Endothelial cell of umbilical vein (primary cell): ENCODE results near the gene AHRR. TPM values are rescaled to one million over a fixed set of nuclear protein-coding genes. Genes with fewer than 3 reads are reported as not detected.

ENCODE experiments used
- BruUV-seq: library from RNA; stranded (reverse); fragments of 400-500 nt; replicated peaks from 2 replicates; lab custom pipeline; 2021; lab: Mats Ljungman, UMichigan
- CTCF ChIA-PET: fragments of 300-600, 350-600 bp; sonication (Branson Sonifier 250); formaldehyde crosslinking; loops from one replicate; lab custom pipeline; 2021; ENCODE audit warnings: antibody characterized with exemption, inconsistent platforms; lab: Charles Lee
- POLR2A ChIA-PET: fragments of 300-600, 350-600 bp; sonication (Branson Sonifier 250); formaldehyde crosslinking; loops from one replicate; lab custom pipeline; 2021; ENCODE audit warnings: antibody characterized with exemption, inconsistent platforms; lab: Charles Lee
- DNase-seq: peaks from one replicate; pipeline ENCODE4 v3.0.0-alpha.2; 2011; ENCODE audit warnings: low read depth, low spot score
- FAIRE-seq: peaks from 2 replicates; lab custom pipeline; 2011; peaks lifted over from hg19 to GRCh38; lab: Jason Lieb, UNC
- H2AFZ ChIP-seq: 2 replicates; pipeline ENCODE4 v1.6.0; 2012; ENCODE audit warnings: low read depth, low read length, control low read depth, inconsistent platforms
- H3K27ac ChIP-seq: 2 replicates; pipeline ENCODE4 v1.5.1; 2011; ENCODE audit warnings: low read depth, mild to moderate bottlenecking, control low read depth, low read length, moderate library complexity; ENCODE audit not compliant: insufficient read depth
- H3K27me3 ChIP-seq, 2 experiments: 2 replicates each; pipeline versions ENCODE4 v1.6.0 to v1.6.1; 2011; ENCODE audit warnings: low read length in 2 of 2, mixed read lengths in 1 of 2; ENCODE audit not compliant: control insufficient read depth in 2 of 2, insufficient read depth in 2 of 2
- H3K36me3 ChIP-seq, 2 experiments: 2 replicates in 1 of 2; 3 replicates in 1 of 2; pipeline ENCODE4 v1.5.1; 2011; ENCODE audit warnings: low read length in 2 of 2, mild to moderate bottlenecking in 1 of 2, moderate library complexity in 1 of 2; ENCODE audit not compliant: control insufficient read depth in 2 of 2, insufficient read depth in 2 of 2; ENCODE audit errors: extremely low read depth in 1 of 2
- H3K4me1 ChIP-seq: 3 replicates; pipeline ENCODE4 v1.5.1; 2011; ENCODE audit warnings: mild to moderate bottlenecking, low read length; ENCODE audit not compliant: control insufficient read depth, insufficient read depth; ENCODE audit errors: extremely low read depth
- H3K4me2 ChIP-seq: 2 replicates; pipeline ENCODE4 v1.6.1; 2011; ENCODE audit warnings: low read length, control low read depth, mixed read lengths; ENCODE audit not compliant: insufficient read depth
- H3K4me3 ChIP-seq, 3 experiments: fragments of 200-600 bp in 1 of 3; sonication (generic), shearing (Covaris generic) in 1 of 3; replicated peaks in 1 of 3; 2 replicates each; pipeline ENCODE4 v1.5.1; 2011 to 2016; ENCODE audit warnings: control low read depth in 3 of 3, low read length in 3 of 3, mild to moderate bottlenecking in 2 of 3, inconsistent platforms in 1 of 3, low read depth in 1 of 3, moderate library complexity in 1 of 3; ENCODE audit not compliant: insufficient read depth in 1 of 3
- H3K79me2 ChIP-seq: 2 replicates; pipeline ENCODE4 v1.6.0; 2012; ENCODE audit warnings: low read length, inconsistent platforms; ENCODE audit not compliant: control insufficient read depth, insufficient read depth
- H3K9ac ChIP-seq: replicated peaks from 2 replicates; pipeline ENCODE3; 2011; ENCODE audit warnings: low read length, control low read depth; ENCODE audit not compliant: insufficient read depth; ENCODE audit errors: extremely low read depth
- H3K9me1 ChIP-seq: replicated peaks from 3 replicates; pipeline ENCODE4 v1.6.0; 2011; ENCODE audit warnings: mild to moderate bottlenecking, low read length; ENCODE audit not compliant: control insufficient read depth, insufficient read depth; ENCODE audit errors: extremely low read depth
- H3K9me3 ChIP-seq: replicated peaks from 2 replicates; pipeline ENCODE4 v1.5.1; 2012; ENCODE audit warnings: low read length, inconsistent platforms; ENCODE audit not compliant: control insufficient read depth, insufficient read depth
- H4K20me1 ChIP-seq: replicated peaks from 2 replicates; pipeline ENCODE3; 2011; ENCODE audit warnings: mild to moderate bottlenecking, low read length; ENCODE audit not compliant: control insufficient read depth, insufficient read depth; ENCODE audit errors: extremely low read depth
- EZH2 ChIP-seq: IDR thresholded peaks from 2 replicates; pipeline ENCODE4 v1.6.1; 2012; ENCODE audit warnings: borderline replicate concordance, low read depth, mild to moderate bottlenecking, moderate library complexity, low read length, inconsistent platforms; ENCODE audit not compliant: severe bottlenecking
- FOS ChIP-seq: IDR thresholded peaks from 2 replicates; pipeline ENCODE4 v1.6.1; 2011; ENCODE audit warnings: mild to moderate bottlenecking, low read length, moderate library complexity, borderline replicate concordance; ENCODE audit not compliant: insufficient read depth
- GATA2 ChIP-seq: IDR thresholded peaks from 2 replicates; pipeline ENCODE4 v1.7.0; 2011; ENCODE audit warnings: low read depth, mild to moderate bottlenecking, moderate library complexity, mixed read lengths, low read length; ENCODE audit not compliant: insufficient read length, insufficient read depth
- JUN ChIP-seq: IDR thresholded peaks from 2 replicates; pipeline ENCODE4 v1.6.1; 2011; ENCODE audit warnings: borderline replicate concordance, low read depth; ENCODE audit not compliant: insufficient read length, insufficient read depth
- MYC ChIP-seq: IDR thresholded peaks from one replicate; pipeline ENCODE4 v1.6.1; 2011; ENCODE audit warnings: mild to moderate bottlenecking, low read depth, low read length
- POLR2A ChIP-seq: IDR thresholded peaks from 2 replicates; pipeline ENCODE4 v1.6.1; 2012; ENCODE audit warnings: low read depth, mild to moderate bottlenecking, control low read depth, low read length
- POLR2AphosphoS5 ChIP-seq: IDR thresholded peaks from 2 replicates; pipeline ENCODE4 v1.6.1; 2012; ENCODE audit warnings: low read depth, mild to moderate bottlenecking, control low read depth, low read length, moderate library complexity; ENCODE audit not compliant: insufficient read depth
- dilution Hi-C: fragments of 300-500 bp; cut with MboI; formaldehyde crosslinking; loops from one replicate; pipeline ENCODE4 v1.15.0; 2019; ENCODE audit warnings: low sequenced_read_pairs; ENCODE audit not compliant: extremely low pct_ligation_motif_present
- intact Hi-C: fragments of 100-400 bp; cut with micrococcal nuclease; formaldehyde crosslinking; loops from one replicate; pipeline ENCODE4 v1.10.0; 2022
- polyA plus RNA-seq, 4 experiments: library from polyadenylated mRNA; depleted of rRNA in 3 of 4; stranded (reverse) in 3 of 4; unstranded in 1 of 4; fragments of >200 nt; gene quantifications; 2 replicates each; pipeline versions ENCODE4 v1.2.1 to v1.2.3, GENCODE V29; 2011 to 2012; ENCODE audit warnings: missing spikeins in 1 of 4
- total RNA-seq: library from RNA; stranded (reverse); gene quantifications from 2 replicates; pipeline ENCODE4 v1.2.3, GENCODE V29; 2021
- TF ChIP-seq, protein P1 (sequence below), 2 donors: IDR thresholded peaks; 1 replicate in 1 of 2; 2 replicates in 1 of 2; pipeline ENCODE4 v1.5.1; 2011; ENCODE audit warnings: low read length in 2 of 2, mild to moderate bottlenecking in 2 of 2, moderate library complexity in 2 of 2, control low read depth in 1 of 2, inconsistent platforms in 1 of 2, low read depth in 1 of 2; ENCODE audit not compliant: insufficient read depth in 1 of 2; ENCODE audit errors: extremely low read depth in 1 of 2
- TF ChIP-seq, protein P2 (sequence below): IDR thresholded peaks from 2 replicates; pipeline ENCODE4 v1.6.1; 2011; ENCODE audit not compliant: insufficient read depth, insufficient read length

The AHRR gene
- total and polyA plus RNA-seq, 2 donors (not counting 3 experiments of a cell fraction or from before 2014, with no cell fraction given) = 3.1 to 7.3 TPM

GRCh38 chr5:307306-307705 is 14.2 kb upstream of the AHRR start:
- no peak overlapping the region for H2AFZ ChIP-seq
- H3K36me3 ChIP-seq = peaks cover 0 to 23% of the 10 kb centered on the region in 2 experiments
- peaks cover 21% of the 10 kb centered on the region for H3K79me2 ChIP-seq
- H4K20me1 ChIP-seq = no peaks in the 10 kb centered on the region
- H3K4me1 ChIP-seq = peaks cover 17% of the 10 kb centered on the region
- BruUV-seq = no TSS peak
- H3K4me2 ChIP-seq = no peak overlapping the region
- dilution Hi-C loops (no loop called here), intact Hi-C loops (no loop called here)
- ChIA-PET POLR2A (no interaction called here), CTCF (no interaction called here)
- no peaks in the 10 kb centered on the region for H3K27me3 ChIP-seq
- DNase-seq (no peak), FAIRE-seq (no peak)
- TF ChIP-seq MYC = no peak
- TF ChIP-seq EZH2 = no peak
- TF ChIP-seq, protein P1, sequence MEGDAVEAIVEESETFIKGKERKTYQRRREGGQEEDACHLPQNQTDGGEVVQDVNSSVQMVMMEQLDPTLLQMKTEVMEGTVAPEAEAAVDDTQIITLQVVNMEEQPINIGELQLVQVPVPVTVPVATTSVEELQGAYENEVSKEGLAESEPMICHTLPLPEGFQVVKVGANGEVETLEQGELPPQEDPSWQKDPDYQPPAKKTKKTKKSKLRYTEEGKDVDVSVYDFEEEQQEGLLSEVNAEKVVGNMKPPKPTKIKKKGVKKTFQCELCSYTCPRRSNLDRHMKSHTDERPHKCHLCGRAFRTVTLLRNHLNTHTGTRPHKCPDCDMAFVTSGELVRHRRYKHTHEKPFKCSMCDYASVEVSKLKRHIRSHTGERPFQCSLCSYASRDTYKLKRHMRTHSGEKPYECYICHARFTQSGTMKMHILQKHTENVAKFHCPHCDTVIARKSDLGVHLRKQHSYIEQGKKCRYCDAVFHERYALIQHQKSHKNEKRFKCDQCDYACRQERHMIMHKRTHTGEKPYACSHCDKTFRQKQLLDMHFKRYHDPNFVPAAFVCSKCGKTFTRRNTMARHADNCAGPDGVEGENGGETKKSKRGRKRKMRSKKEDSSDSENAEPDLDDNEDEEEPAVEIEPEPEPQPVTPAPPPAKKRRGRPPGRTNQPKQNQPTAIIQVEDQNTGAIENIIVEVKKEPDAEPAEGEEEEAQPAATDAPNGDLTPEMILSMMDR (IDR thresholded peaks at IDR 0.05; ENCODE audit: extremely low read depth in 1 of 2, insufficient read depth in 1 of 2, low read depth in 1 of 2, low read length in 2 of 2) = no peak
- TF ChIP-seq POLR2AphosphoS5 = no peak
- no peak for TF ChIP-seq JUN
- no peak for TF ChIP-seq GATA2
- no peak for TF ChIP-seq POLR2A
- TF ChIP-seq, protein P2, sequence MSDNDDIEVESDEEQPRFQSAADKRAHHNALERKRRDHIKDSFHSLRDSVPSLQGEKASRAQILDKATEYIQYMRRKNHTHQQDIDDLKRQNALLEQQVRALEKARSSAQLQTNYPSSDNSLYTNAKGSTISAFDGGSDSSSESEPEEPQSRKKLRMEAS = no peak
- TF ChIP-seq FOS = no peak
- H3K4me3 ChIP-seq = no peak overlapping the region
- no peak overlapping the region for H3K9ac ChIP-seq
- no peak overlapping the region for H3K27ac ChIP-seq
- no peaks in the 10 kb centered on the region for H3K9me3 ChIP-seq
- H3K9me1 ChIP-seq = no peaks in the 10 kb centered on the region
